Transverse colon (tissue), 4 donors: ENCODE data around the gene IL12RB2. TPM values are rescaled to one million over a fixed set of nuclear protein-coding genes. Genes with fewer than 3 reads are reported as not detected.

Experiments
- DNase-seq: peaks from one replicate; pipeline ENCODE4 v3.0.0-alpha.2; 2019
- H3K27ac ChIP-seq, 4 donors: fragments of 200-600 bp; sonication (generic); 2 replicates each; pipeline ENCODE4 v1.5.1; 2016 to 2018; ENCODE audit warnings: inconsistent platforms in 4 of 4
- H3K27me3 ChIP-seq: fragments of 200-600 bp; sonication (generic); 2 replicates; pipeline ENCODE4 v1.5.1; 2017; ENCODE audit warnings: inconsistent platforms
- H3K36me3 ChIP-seq, 4 donors: fragments of 200-600 bp; sonication (generic); 2 replicates each; pipeline ENCODE4 v1.5.1; 2017 to 2019; ENCODE audit warnings: inconsistent platforms in 4 of 4
- H3K4me1 ChIP-seq, 4 donors: fragments of 200-600 bp; sonication (generic); 2 replicates each; pipeline ENCODE4 v1.5.1; 2017 to 2020; ENCODE audit warnings: inconsistent platforms in 4 of 4
- H3K4me3 ChIP-seq, 4 donors: fragments of 200-600 bp; sonication (generic); 1 replicate in 1 of 4; 2 replicates in 3 of 4; pipeline versions ENCODE4 v1.5.1 to v1.6.1; 2017 to 2019; ENCODE audit warnings: inconsistent platforms in 4 of 4
- H3K9me3 ChIP-seq, 2 donors: fragments of 200-600 bp; sonication (generic); 2 replicates each; pipeline ENCODE4 v1.5.1; 2017 to 2019; ENCODE audit warnings: inconsistent platforms in 2 of 2
- CTCF ChIP-seq, 5 experiments: fragments of 200-600 bp in 3 of 5; fragments of 450-650 bp in 2 of 5; sonication (generic) in 3 of 5; IDR thresholded peaks; 1 replicate in 2 of 5; 2 replicates in 3 of 5; pipeline ENCODE4 v1.5.1; 2016 to 2017; ENCODE audit warnings: antibody characterized with exemption in 5 of 5, inconsistent platforms in 3 of 5, mild to moderate bottlenecking in 2 of 5, moderate library complexity in 1 of 5
- EP300 ChIP-seq: sonication (generic); formaldehyde crosslinking; IDR thresholded peaks from one replicate; pipeline ENCODE4 v1.6.1; 2017; ENCODE audit warnings: antibody characterized with exemption, low read depth
- POLR2A ChIP-seq: fragments of 450-650 bp; IDR thresholded peaks from one replicate; pipeline ENCODE4 v1.6.1; 2016; ENCODE audit warnings: antibody characterized with exemption, mild to moderate bottlenecking, moderate library complexity
- POLR2AphosphoS5 ChIP-seq, 3 donors: sonication (generic); formaldehyde crosslinking; IDR thresholded peaks; one replicate each; pipeline ENCODE4 v1.6.1; 2016; ENCODE audit warnings: antibody characterized with exemption in 3 of 3
- WGBS, 2 donors: methylation state at CpG; one replicate each; pipeline ENCODE4 v1.1.5; 2018; ENCODE audit warnings: low coverage in 1 of 2; 5-methylcytosine and 5-hydroxymethylcytosine counted together
- in situ Hi-C, 4 donors: fragments of 200-750 bp; cut with MboI; loops; one replicate each; pipeline versions ENCODE4 v1.15.0 to v1.15.1; 2017; ENCODE audit warnings: low sequenced_read_pairs in 3 of 4, low pct_ligation_motif_present in 1 of 4, low pct_unique_long_range_greater_than_20kb in 1 of 4
- intact Hi-C: fragments of 100-400 bp; cut with DNase I; formaldehyde crosslinking; loops from one replicate; pipeline ENCODE4 v1.15.1; 2023; ENCODE audit warnings: low total_unique reads
- total RNA-seq, 4 donors: library from RNA; depleted of rRNA; stranded (reverse); fragments of >200 nt; gene quantifications; one replicate each; pipeline ENCODE4 v1.1.0, GENCODE V29; 2016

The IL12RB2 gene
- total RNA-seq, 4 donors from 2014 or later: 1.2 to 3.3 TPM; not detected in 2

GRCh38 chr1:67290236-67290635 lies 17.4 kb upstream of the IL12RB2 start:
- TF ChIP-seq CTCF (IDR thresholded peaks at IDR 0.05): no peak
- TF ChIP-seq POLR2AphosphoS5 (IDR thresholded peaks at IDR 0.05): no peak
- TF ChIP-seq POLR2A: no peak
- TF ChIP-seq EP300: no peak
- H3K4me1 ChIP-seq: no peaks in the 10 kb centered on the region
- in situ Hi-C loops: no loop called here
- WGBS, 2 donors: 72% methylated on average over 4 of the region's 4 CpGs
- no peak overlapping the region for H3K27ac ChIP-seq
- no peak overlapping the region for H3K4me3 ChIP-seq
- no peaks in the 10 kb centered on the region for H3K36me3 ChIP-seq
- intact Hi-C loops: no loop called here
- no peaks in the 10 kb centered on the region for H3K9me3 ChIP-seq
- DNase-seq: no peak
- no peaks in the 10 kb centered on the region for H3K27me3 ChIP-seq

GRCh38 chr1:67294836-67295617 lies 12.6 kb upstream of the IL12RB2 start:
- 80 to 84% methylated on average over 9 of the region's 9 CpGs for WGBS, 2 donors
- H3K4me1 ChIP-seq: no peaks in the 10 kb centered on the region
- no peak overlapping the region for H3K4me3 ChIP-seq
- in situ Hi-C loops (no loop called here), intact Hi-C loops (no loop called here)
- DNase-seq: no peak
- no peaks in the 10 kb centered on the region for H3K9me3 ChIP-seq
- no peak for TF ChIP-seq POLR2AphosphoS5 (IDR thresholded peaks at IDR 0.05)
- TF ChIP-seq POLR2A: no peak
- no peak for TF ChIP-seq CTCF (IDR thresholded peaks at IDR 0.05)
- TF ChIP-seq EP300: no peak
- no peaks in the 10 kb centered on the region for H3K36me3 ChIP-seq
- no peaks in the 10 kb centered on the region for H3K27me3 ChIP-seq
- H3K27ac ChIP-seq: no peak overlapping the region

- Histone ChIP-seq H3K36me3 (no peaks in the 10 kb centered on the region), H3K27me3 (peaks cover 7% of the 10 kb centered on the region), H3K27ac (no peak overlapping the region), H3K4me3 (no peak overlapping the region), H3K9me3 (no peaks in the 10 kb centered on the region), H3K4me1 (no peaks in the 10 kb centered on the region)
- in situ Hi-C loops: no loop called here
- TF ChIP-seq POLR2AphosphoS5 (IDR thresholded peaks at IDR 0.05) (no peak), EP300 (no peak), POLR2A (no peak), CTCF (IDR thresholded peaks at IDR 0.05) (no peak)
- no peak for DNase-seq
- 54 to 57% methylated on average over 1 to 2 of the region's 2 CpGs for WGBS, 2 donors
- intact Hi-C loops: no loop called here
These were observed 8.9 kb upstream of the IL12RB2 start for GRCh38 chr1:67298762-67299161.

- in situ Hi-C loops: no loop called here
- WGBS, 2 donors: 96 to 100% methylated on average over 3 to 7 of the region's 7 CpGs
- H3K27ac ChIP-seq: no peak overlapping the region
- DNase-seq: no peak
- intact Hi-C loops: no loop called here
- no peak overlapping the region for H3K4me3 ChIP-seq
- peaks cover 7% of the 10 kb centered on the region for H3K27me3 ChIP-seq
- H3K9me3 ChIP-seq: no peaks in the 10 kb centered on the region
- TF ChIP-seq POLR2A (no peak), CTCF (IDR thresholded peaks at IDR 0.05) (no peak), EP300 (no peak), POLR2AphosphoS5 (IDR thresholded peaks at IDR 0.05) (no peak)
- no peaks in the 10 kb centered on the region for H3K4me1 ChIP-seq
- H3K36me3 ChIP-seq: no peaks in the 10 kb centered on the region
These were observed 8.4 kb upstream of the IL12RB2 start for GRCh38 chr1:67299296-67299695.
